ENCODE results near the gene RBM23.
A peak's percentile ranks its signal among the peaks of the same experiment; 100 is the strongest.
"Not testable (repeated sequence)": the region's sequence is repeated elsewhere in the genome, so short reads cannot be mapped to it uniquely, and the experiment has no call there.

RBM23 gene

GRCh38 chr14:22919601-22919921 lies 612 bp upstream of the RBM23 start:
- FAIRE-seq, result no peak
- no peak for DNase-seq (ENCODE audit: low spot score)

- DNase-seq (ENCODE audit: low spot score), result no peak
- no peak for FAIRE-seq
Observed at GRCh38 chr14:22915886-22916521, 2.9 kb downstream of the RBM23 start.

GRCh38 chr14:22914836-22915235 lies 4.1 kb downstream of the RBM23 start:
- DNase-seq (ENCODE audit: low spot score); FAIRE-seq: not testable (repeated sequence)

DNA sequence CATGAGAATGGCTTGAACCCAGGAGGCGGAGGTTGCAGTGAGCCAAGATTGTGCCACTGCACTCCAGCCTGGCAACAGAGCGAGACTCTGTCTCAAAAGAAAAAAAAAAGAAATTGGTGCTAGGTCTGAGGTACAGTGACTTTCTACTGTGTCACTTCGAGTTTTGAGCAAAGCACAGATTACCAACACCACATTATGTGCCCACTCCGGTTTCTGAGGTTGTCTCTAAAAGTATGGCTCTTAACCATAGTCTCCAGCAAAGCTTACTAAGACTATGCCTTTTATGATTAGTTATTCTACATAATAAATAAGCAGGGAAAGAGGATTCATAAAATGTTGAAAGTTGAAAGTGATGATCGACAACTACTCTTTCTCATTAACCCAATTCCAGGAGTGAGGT lies 8.0 kb downstream of the RBM23 start:
- DNase-seq (ENCODE audit: low spot score) (no peak), FAIRE-seq (no peak)

DNA sequence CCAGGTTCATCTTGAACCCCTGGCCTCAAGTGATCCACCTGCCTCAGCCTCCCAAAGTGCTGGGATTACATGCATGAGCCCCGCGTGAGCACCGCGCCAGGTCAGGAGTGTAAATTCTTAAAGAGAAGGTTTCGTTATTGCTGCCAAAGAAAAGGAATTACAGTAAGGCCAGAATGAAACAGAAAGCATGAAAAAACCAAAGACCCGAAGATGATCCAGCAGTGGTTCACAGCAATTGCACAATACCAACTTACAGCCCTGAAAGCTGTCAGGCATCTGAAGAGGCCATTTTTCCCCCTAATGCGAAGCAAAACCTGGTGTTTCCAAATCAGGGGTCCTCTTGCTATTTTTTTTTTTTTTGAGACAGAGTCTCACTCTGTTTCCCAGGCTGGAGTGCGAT lies 10.3 kb downstream of the RBM23 start:
- DNase-seq (ENCODE audit: low spot score) (no peak), FAIRE-seq (no peak)

DNA sequence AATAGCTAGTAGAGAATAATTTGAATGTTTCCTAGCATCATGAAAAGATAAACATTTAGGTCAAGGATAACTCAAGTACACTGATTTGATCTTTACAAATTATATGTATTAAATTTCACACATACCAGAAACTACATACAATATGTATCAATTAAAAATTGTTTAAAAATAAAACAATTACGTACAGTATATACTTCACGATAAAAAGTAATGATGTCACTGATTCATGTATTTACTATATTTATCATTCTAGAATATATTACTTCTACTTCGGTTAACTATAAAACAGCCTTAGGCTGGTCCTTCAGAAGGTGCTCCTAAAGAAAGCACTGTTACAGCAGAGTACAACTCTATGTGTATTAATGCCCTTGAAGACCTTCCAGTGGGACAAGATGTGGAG lies 11.5 kb downstream of the RBM23 start:
- FAIRE-seq (no peak), DNase-seq (ENCODE audit: low spot score) (no peak)

- FAIRE-seq (no peak), DNase-seq (ENCODE audit: low spot score) (no peak)
Observed at GRCh38 chr14:22906073-22906472, 12.9 kb downstream of the RBM23 start.

GRCh38 chr14:22905627-22906026 lies 13.3 kb downstream of the RBM23 start:
- no peak for FAIRE-seq

GRCh38 chr14:22903742-22904087 lies 15.2 kb downstream of the RBM23 start:
- FAIRE-seq (no peak), DNase-seq (ENCODE audit: low spot score) (no peak)

More at GRCh38 chr14:22905627-22906026, 13.3 kb downstream of the RBM23 start:
- DNase-seq (ENCODE audit: low spot score), result no peak

DNA sequence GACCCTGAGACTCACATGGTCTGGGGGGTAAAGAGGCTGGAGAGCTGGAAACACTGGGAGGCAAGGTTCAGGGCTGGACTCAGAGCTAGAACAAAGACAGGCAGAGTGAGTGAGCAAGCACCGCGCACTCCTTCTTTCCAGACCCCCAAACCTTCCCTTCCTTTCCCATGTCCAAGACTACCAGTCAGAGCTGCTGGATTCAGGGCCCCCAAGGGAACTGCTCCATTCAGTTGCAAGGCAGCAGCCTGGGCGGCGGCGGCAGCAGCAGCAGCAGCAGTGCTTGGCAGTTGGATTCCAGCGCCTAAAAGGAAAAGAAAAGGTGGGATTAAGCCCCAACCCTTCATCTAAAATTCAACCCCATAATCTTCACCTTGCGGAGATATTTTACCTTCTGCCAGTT lies 17.1 kb downstream of the RBM23 start:
- FAIRE-seq, result no peak
- no peak for DNase-seq (ENCODE audit: low spot score)

DNA sequence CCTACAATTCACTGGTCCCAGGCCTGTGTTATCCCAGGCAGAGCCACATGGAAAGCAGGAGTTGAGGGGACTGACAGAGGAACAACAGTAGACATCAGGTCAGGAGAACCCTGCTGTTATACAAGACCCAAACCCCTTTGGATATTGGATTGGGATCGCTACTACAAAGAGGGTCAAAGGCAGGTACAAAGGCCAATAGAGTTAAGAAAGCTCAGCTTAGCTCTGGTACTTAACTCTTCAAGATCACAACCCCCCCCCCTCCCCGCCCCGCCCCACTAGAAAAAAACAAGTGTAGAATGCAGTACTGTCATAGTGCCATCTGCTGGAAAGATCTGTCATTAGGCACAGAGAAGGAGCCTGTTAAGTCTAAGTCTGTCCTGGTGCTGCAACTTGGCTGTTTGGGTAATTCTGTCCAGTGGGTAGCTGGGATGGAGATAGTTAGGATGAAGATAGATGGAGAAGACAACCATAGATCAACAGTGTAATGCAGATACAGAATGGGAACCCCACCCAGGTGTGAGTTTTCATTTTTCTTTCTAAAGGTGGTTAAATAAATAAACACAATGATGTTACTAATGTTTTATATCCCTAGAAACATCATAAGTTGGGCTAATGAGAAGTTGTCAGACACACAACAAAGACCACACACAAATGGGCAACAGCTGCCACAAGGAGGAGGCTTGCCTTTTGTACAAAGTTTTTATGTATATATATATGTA lies 18.7 kb downstream of the RBM23 start:
- no peak for FAIRE-seq
- DNase-seq (ENCODE audit: low spot score), result peak; percentile 22

DNA sequence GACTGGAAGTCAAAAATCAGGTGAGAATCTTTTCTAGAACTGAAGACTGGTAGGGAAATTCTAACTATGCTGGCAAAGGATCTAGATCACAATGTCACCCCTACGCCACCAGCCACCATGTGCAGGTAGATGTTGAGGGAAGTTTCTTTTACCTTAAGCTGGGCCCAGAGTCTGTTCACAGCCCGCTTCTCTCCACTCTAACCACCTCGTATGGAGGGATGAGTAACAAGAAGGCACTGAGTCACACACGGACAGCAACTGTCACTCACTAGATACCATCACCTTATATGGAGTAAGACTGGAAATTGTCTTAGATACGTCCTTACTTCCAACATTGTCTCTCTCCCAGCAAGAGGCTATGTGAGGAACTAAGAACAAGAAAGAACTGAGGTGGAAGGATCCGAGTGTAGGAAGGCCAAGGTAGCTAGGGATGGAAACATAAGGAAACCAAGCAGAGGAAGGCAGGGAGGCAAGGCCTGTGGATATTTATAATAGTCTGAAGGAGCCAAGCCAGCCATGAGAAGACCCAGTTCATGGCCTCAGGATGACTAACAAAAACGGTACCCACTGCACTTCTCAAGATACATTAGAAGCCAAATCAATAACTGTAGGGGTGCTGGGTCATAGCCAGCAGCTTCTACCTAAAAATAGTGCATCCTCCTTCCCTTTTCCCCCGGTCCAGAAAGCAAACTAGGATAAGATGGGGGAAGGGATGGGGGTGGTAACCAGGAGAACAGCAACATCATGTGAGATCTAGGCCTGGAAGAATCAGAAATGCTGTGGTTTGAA lies 20.5 kb downstream of the RBM23 start:
- FAIRE-seq (peak; percentile 35), DNase-seq (ENCODE audit: low spot score) (peak; percentile 85)

DNA sequence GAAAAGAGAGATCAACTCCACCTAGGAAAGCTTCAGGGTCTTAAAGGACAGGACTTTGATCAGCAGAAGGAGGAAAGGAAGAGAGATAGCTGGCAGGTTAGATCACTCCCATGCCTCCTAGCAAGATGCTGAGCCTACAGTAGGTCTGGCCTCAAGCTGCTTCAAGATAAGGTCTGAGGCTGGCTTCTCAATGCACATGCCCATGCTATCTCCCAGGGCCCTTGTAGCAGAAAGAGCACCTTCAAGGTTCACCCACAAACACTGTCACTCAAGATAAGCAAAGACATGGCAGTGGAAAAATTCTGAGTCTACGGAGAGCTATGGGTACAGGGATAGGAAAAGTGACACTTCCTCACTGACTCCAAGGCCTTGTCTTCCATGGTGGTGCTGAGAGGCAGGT lies 21.6 kb downstream of the RBM23 start:
- DNase-seq (ENCODE audit: low spot score), result no peak
- no peak for FAIRE-seq

GRCh38 chr14:22896760-22897159 lies 22.2 kb downstream of the RBM23 start:
- FAIRE-seq (no peak), DNase-seq (ENCODE audit: low spot score) (no peak)

DNA sequence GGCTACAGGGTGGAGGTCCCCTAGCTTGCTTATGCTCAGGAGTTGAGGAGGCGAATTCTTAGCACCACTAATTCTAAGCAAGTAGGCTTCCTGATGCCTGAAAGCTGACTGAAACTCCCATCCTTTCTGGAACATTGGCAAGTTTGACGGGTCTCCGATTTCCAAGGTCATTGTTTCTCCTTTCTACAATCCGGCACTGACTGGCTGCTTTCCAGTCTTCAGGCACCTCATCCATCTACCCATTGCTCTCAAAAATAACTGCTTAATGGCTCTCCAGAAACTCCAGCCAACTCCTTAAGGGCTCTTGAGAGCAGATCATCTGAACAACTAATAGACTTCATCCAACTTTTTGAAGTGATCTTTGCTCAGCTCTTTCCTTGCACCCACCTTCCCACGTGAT lies 22.6 kb downstream of the RBM23 start:
- no peak for DNase-seq (ENCODE audit: low spot score)
- no peak for FAIRE-seq

- DNase-seq (ENCODE audit: low spot score) (no peak), FAIRE-seq (no peak)
Observed at GRCh38 chr14:22895402-22895801, 23.5 kb downstream of the RBM23 start.

DNA sequence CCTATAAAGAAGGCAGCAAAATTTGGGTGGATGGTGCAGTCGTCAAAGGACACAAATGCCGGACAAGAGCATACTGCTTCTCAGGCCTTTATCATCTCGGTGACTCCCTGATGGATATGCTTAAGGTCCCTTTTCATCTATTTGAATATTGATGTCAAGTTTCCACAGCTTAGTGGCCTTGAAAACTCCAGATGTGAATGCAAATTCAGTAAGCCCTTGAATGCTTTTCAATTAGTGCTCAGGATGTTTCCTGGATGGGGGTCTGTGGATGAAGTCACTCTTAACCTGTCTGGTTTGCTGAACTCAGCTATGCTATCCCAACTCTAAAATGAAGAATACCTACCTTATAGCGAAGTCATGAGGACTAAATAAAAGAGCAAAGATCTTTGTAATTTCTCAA lies 25.2 kb downstream of the RBM23 start:
- DNase-seq (ENCODE audit: low spot score) (no peak), FAIRE-seq (no peak)

DNA sequence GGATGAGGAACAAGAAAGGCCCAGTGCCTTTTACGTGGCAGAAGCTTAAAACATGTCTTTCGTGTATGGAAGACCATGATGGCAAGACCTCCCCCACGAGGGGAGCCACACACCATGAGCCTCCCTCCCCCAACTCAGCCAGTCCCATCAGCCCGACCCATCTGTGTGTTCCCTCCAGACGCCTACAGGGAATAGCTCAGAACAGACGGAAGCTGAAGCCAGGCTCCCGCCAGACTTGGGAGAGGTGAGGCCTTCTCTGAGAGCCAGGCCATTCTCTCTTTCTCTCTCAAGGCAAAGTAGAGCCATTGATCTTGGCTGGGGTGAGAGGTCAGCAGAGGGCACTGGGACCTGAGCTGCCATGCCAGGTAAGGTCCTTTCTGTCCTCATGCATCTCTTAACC lies 26.5 kb downstream of the RBM23 start:
- FAIRE-seq (no peak), DNase-seq (ENCODE audit: low spot score) (no peak)

DNA sequence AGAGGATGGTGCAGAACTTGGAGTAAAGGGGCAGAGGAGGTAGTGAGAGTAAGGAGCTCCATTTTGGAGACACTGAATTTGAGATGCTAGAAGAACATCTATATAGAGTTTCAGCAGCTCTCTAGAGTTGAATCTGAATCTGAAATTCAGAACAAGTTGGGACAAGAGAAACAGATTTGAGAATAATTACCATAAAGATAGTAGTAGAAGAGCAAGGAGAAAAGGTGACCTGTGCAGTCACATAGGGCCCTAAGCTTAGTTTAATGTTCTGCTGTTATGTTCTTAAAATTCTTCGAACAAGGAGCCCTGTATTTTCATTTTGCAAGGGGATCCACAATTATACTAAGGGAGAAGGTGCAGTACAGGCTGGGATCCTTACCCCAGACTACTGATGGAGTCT lies 28.5 kb downstream of the RBM23 start:
- DNase-seq (ENCODE audit: low spot score), result no peak
- no peak for FAIRE-seq

DNA sequence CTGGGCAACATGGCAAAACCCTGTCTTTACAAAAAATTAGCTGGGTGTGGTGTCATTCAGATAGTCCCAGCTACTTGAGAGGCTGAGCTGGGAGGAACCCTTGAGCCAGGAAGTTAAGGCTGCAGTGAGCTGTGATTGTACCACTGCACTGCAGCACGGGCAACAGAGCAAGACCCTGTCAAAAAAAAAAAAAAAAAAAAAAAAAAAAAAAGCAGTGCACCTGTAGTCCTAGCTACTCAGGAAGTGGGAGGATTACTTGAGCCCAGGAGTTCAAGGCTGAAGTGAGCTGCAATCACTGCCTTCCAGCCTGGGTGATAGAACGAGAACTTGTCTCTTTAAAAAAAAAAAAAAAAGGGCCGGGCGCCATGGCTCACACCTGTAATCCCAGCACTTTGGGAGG lies 30.3 kb downstream of the RBM23 start:
- DNase-seq (ENCODE audit: low spot score) (no peak), FAIRE-seq (no peak)

DNA sequence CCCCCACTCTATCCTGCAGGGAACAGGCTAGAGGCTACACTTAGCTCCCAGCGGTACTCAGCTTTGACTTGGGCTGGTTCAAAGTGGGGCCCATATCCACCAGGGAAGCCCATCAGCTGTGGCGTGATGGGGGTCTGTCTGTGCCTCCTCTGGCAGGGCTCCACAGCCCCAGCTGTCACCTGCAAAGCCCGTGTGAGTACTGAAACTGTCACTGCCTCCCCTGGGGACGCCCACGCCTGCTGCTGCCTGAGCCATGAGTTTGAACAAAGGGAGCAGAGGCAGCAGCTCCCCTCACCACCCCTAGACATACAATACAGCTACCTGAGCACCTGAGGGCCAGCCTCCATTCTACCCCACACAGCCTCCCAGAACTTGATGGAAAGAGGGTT lies 31.0 kb downstream of the RBM23 start:
- no peak for DNase-seq (ENCODE audit: low spot score)
- no peak for FAIRE-seq

- FAIRE-seq (peak; percentile 55), DNase-seq (ENCODE audit: low spot score) (peak; percentile 81)
Observed at GRCh38 chr14:22887260-22887989, 31.5 kb downstream of the RBM23 start.
